Activated CD8-positive, alpha-beta T cell treated with anti-CD3 and anti-CD28 coated beads for 36 hours (primary cell): Measurements from ENCODE around the gene RNF227. TPM values are rescaled to one million over a fixed set of nuclear protein-coding genes. Genes with fewer than 3 reads are reported as not detected.
"Not testable (repeated sequence)": the region's sequence is repeated elsewhere in the genome, so short reads cannot be mapped to it uniquely, and the experiment has no call there.

Source experiments
- ATAC-seq: fragments of 200-7000 bp; cut with Tn5 transposase; one replicate; pipeline ENCODE4 v1.10.0; 2021; ENCODE audit warnings: mild to moderate bottlenecking, moderate library complexity
- CTCF ChIA-PET: fragments of 350-600 bp; sonication (Branson Sonifier 250); formaldehyde crosslinking; loops from one replicate; lab custom pipeline; 2021; ENCODE audit warnings: antibody characterized with exemption; lab: Charles Lee
- POLR2A ChIA-PET: fragments of 350-600 bp; sonication (Branson Sonifier 250); formaldehyde crosslinking; loops from one replicate; lab custom pipeline; 2021; ENCODE audit warnings: antibody characterized with exemption; lab: Charles Lee
- DNase-seq: peaks from one replicate; pipeline ENCODE4 v3.0.0-alpha.2; 2020
- H3K27ac Mint-ChIP-seq: one replicate; pipeline ENCODE4 v1.8.0; 2021; ENCODE audit warnings: mild to moderate bottlenecking, mixed read lengths
- H3K27me3 Mint-ChIP-seq: one replicate; pipeline ENCODE4 v1.8.0; 2021; ENCODE audit warnings: mixed read lengths
- H3K36me3 Mint-ChIP-seq: one replicate; pipeline ENCODE4 v1.8.0; 2021; ENCODE audit warnings: low read depth, mixed read lengths
- H3K4me1 Mint-ChIP-seq: one replicate; pipeline ENCODE4 v1.8.0; 2021; ENCODE audit warnings: low read depth, mixed read lengths
- H3K4me3 Mint-ChIP-seq: one replicate; pipeline ENCODE4 v1.8.0; 2021; ENCODE audit warnings: mild to moderate bottlenecking, moderate library complexity, mixed read lengths
- H3K9me3 Mint-ChIP-seq: one replicate; pipeline ENCODE4 v1.8.0; 2021; ENCODE audit warnings: mixed read lengths
- CTCF ChIP-seq: fragments of 200-600 bp; IDR thresholded peaks from one replicate; pipeline ENCODE4 v1.8.0; 2022; ENCODE audit warnings: antibody characterized with exemption, mild to moderate bottlenecking
- intact Hi-C: fragments of 100-400 bp; cut with micrococcal nuclease; formaldehyde crosslinking; loops from one replicate; pipeline ENCODE4 v1.10.0; 2022
- total RNA-seq, 2 experiments: library from RNA; stranded (reverse); gene quantifications; one replicate each; pipeline ENCODE4 v1.2.3, GENCODE V29; 2021

RNF227 gene
- total RNA-seq, 2 experiments from 2014 or later = 5.1 to 5.2 TPM

- CTCF ChIA-PET = interaction anchor here (0.8 to 1.8 kb wide), 4 partner anchors 16 to 155 kb away, joined by 3 to 4 read pairs (median 4); no protein-coding TSS in a partner anchor
- no peak for DNase-seq
- Mint-ChIP-seq H3K27me3 (peaks cover 1% of the 10 kb centered on the region), H3K4me1 (peaks cover 21% of the 10 kb centered on the region), H3K9me3 (no peaks in the 10 kb centered on the region), H3K36me3 (peaks cover 2% of the 10 kb centered on the region), H3K4me3 (no peak overlapping the region), H3K27ac (no peak overlapping the region)
- ATAC-seq = no peak
- no peak for TF ChIP-seq CTCF
- POLR2A ChIA-PET = interaction anchor here (0.8 to 1.0 kb wide), 2 partner anchors 11 to 47 kb away, joined by 3 read pairs; no protein-coding TSS in a partner anchor
- intact Hi-C loops = no loop called here
Measured at GRCh38 chr17:7955414-7956227, 39.5 kb upstream of the RNF227 start.

- Mint-ChIP-seq H3K36me3 (peaks cover 24% of the 10 kb centered on the region), H3K4me1 (peaks cover 29% of the 10 kb centered on the region)
- H3K9me3 Mint-ChIP-seq, H3K27ac Mint-ChIP-seq, DNase-seq, H3K27me3 Mint-ChIP-seq, POLR2A ChIA-PET, ATAC-seq, intact Hi-C loops, H3K4me3 Mint-ChIP-seq: not testable (repeated sequence)
- CTCF ChIA-PET = interaction anchor here (1.1 to 1.7 kb wide), 4 partner anchors 37 to 120 kb away, joined by 3 to 7 read pairs (median 4); no protein-coding TSS in a partner anchor
Measured at GRCh38 chr17:7953266-7953665, 37.2 kb upstream of the RNF227 start.

GRCh38 chr17:7951143-7951792, 35.2 kb upstream of the RNF227 start:
- H3K9me3 Mint-ChIP-seq = no peaks in the 10 kb centered on the region
- H3K27me3 Mint-ChIP-seq = no peaks in the 10 kb centered on the region
- TF ChIP-seq CTCF = no peak
- H3K27ac Mint-ChIP-seq = peak overlapping the region; percentile 83
- peaks cover 38% of the 10 kb centered on the region for H3K36me3 Mint-ChIP-seq
- intact Hi-C loops = no loop called here
- POLR2A ChIA-PET = interaction anchor here (0.6 to 1.4 kb wide), 4 partner anchors 19 to 143 kb away, joined by 3 to 5 read pairs (median 3); partner anchors contain the start of genes ALOX12B and CNTROB
- H3K4me1 Mint-ChIP-seq = peaks cover 29% of the 10 kb centered on the region
- ATAC-seq (peak; percentile 97), DNase-seq (peak; percentile 70)
- peak overlapping the region; percentile 21 for H3K4me3 Mint-ChIP-seq
- CTCF ChIA-PET = interaction anchor here (1.2 to 1.7 kb wide), 3 partner anchors 16 to 109 kb away, joined by 4 to 7 read pairs (median 4); no protein-coding TSS in a partner anchor

GRCh38 chr17:7950578-7950977, 34.5 kb upstream of the RNF227 start:
- Mint-ChIP-seq H3K9me3 (no peaks in the 10 kb centered on the region), H3K27ac (peak overlapping the region; percentile 30), H3K4me1 (peaks cover 29% of the 10 kb centered on the region), H3K27me3 (no peaks in the 10 kb centered on the region), H3K36me3 (peaks cover 39% of the 10 kb centered on the region), H3K4me3 (no peak overlapping the region)
- DNase-seq (no peak), ATAC-seq (no peak)
- intact Hi-C loops = no loop called here
- ChIA-PET CTCF (interaction anchor here (1.2 kb wide), 1 partner anchor 15 kb away, joined by 4 read pairs; no protein-coding TSS in a partner anchor), POLR2A (no interaction called here)
- TF ChIP-seq CTCF = no peak

- Mint-ChIP-seq H3K9me3 (no peaks in the 10 kb centered on the region), H3K36me3 (peaks cover 53% of the 10 kb centered on the region), H3K4me3 (no peak overlapping the region), H3K4me1 (peaks cover 23% of the 10 kb centered on the region), H3K27me3 (no peaks in the 10 kb centered on the region), H3K27ac (no peak overlapping the region)
- intact Hi-C loops = no loop called here
- POLR2A ChIA-PET = interaction anchor here (1.3 to 2.0 kb wide), 2 partner anchors 8 to 15 kb away, joined by 4 to 7 read pairs; no protein-coding TSS in a partner anchor
- CTCF ChIA-PET = interaction anchor here (1.0 to 1.1 kb wide), 3 partner anchors 14 to 126 kb away, joined by 3 read pairs; no protein-coding TSS in a partner anchor
- no peak for TF ChIP-seq CTCF
- ATAC-seq (no peak), DNase-seq (no peak)
Measured at GRCh38 chr17:7947651-7948050, 31.6 kb upstream of the RNF227 start.
